Measurements from ENCODE around the gene GPR146. TPM values are rescaled to one million over a fixed set of nuclear protein-coding genes. Genes with fewer than 3 reads are reported as not detected.

The GPR146 gene
- total and polyA plus RNA-seq, 9 of the 15 experiments (the other 6 are each of a cell fraction or from before 2014, with no cell fraction given) = 0.22 to 3.6 (median 0.64) TPM; not detected in 2

DNA sequence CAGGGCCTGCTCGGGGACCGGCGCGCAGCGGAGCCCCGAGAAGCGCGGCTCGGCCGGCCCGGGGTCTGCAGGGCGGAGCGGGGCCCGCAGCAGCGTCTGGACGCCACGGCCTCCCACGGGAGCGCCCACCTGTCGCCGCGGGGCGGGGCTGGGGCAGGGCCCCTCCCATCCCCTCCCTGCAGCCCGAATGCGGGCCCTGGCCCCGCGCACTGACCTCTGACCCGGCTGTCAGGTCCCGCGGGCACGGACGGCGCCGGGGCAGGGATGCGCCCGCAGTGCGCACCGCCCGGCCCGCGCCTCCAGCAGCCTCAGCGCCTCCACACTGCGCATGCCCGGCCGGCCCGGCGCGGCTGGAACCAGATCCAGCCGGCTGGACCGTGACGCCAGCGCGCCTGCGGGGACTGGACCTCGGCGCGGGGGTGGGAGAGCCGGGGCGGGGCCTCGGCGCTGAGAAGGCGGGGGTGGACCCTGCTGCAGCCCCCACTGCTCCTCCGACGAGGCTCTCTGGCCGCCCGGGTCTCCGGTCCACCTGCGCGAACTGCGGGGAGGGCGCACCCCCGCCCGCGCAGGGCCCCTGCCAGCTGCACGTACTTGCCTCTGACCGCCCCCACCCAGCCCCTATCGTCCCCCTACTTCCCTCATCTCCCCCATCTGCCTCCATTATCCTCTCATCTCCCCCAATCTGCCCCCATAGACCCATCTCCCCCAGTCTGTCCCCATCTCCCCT is 16.1 kb upstream of the GPR146 start (continued):
- TF ChIP-seq, protein P1, sequence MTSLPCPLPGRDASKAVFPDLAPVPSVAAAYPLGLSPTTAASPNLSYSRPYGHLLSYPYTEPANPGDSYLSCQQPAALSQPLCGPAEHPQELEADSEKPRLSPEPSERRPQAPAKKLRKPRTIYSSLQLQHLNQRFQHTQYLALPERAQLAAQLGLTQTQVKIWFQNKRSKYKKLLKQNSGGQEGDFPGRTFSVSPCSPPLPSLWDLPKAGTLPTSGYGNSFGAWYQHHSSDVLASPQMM (CRISPR knock-in tag; IDR thresholded peaks at IDR 0.05) = no peak
- TF ChIP-seq, protein P2, sequence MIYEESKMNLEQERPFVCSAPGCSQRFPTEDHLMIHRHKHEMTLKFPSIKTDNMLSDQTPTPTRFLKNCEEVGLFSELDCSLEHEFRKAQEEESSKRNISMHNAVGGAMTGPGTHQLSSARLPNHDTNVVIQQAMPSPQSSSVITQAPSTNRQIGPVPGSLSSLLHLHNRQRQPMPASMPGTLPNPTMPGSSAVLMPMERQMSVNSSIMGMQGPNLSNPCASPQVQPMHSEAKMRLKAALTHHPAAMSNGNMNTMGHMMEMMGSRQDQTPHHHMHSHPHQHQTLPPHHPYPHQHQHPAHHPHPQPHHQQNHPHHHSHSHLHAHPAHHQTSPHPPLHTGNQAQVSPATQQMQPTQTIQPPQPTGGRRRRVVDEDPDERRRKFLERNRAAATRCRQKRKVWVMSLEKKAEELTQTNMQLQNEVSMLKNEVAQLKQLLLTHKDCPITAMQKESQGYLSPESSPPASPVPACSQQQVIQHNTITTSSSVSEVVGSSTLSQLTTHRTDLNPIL (CRISPR knock-in tag; IDR thresholded peaks at IDR 0.05) = no peak
- TF ChIP-seq ZNF507 (tag; conservative IDR thresholded peaks at IDR 0.05) = no peak
- peak in 1 of 2 experiments; percentile 65; a peak in 1 of 4 replicates for TF ChIP-seq NONO (IDR thresholded peaks at IDR 0.05; ENCODE audit: low read depth in 2 of 2, low read length in 1 of 2)
- peak; percentile 70 for TF ChIP-seq MYC (IDR thresholded peaks at IDR 0.05; ENCODE audit: low read depth, low read length)
- TF ChIP-seq MYC (CRISPR knock-in tag; IDR thresholded peaks at IDR 0.05; ENCODE audit: borderline replicate concordance, low read depth) = no peak
- no peak for TF ChIP-seq ZFP1 (CRISPR knock-in tag; IDR thresholded peaks at IDR 0.05)
- no peak for TF ChIP-seq SETDB1 (IDR thresholded peaks at IDR 0.05; ENCODE audit: low read length)
- TF ChIP-seq CREB1 (IDR thresholded peaks at IDR 0.05) = 0 out of 2 replicates have a peak, but pooled peaks have one; percentile 38
- peak; percentile 55; the same call in 1 of the 2 replicates for TF ChIP-seq CREB1 (CRISPR knock-in tag; IDR thresholded peaks at IDR 0.05)
- TF ChIP-seq WHSC1 (IDR thresholded peaks at IDR 0.05; ENCODE audit: low read length) = no peak
- no peak for TF ChIP-seq SAFB (IDR thresholded peaks at IDR 0.05; ENCODE audit: borderline replicate concordance, low read depth, low read length)
- no peak for TF ChIP-seq NCOA6 (IDR thresholded peaks at IDR 0.05)
- TF ChIP-seq BHLHE40 (IDR thresholded peaks at IDR 0.05; ENCODE audit: low read length) = peak; percentile 51
- no peak for TF ChIP-seq MEF2D (tag; conservative IDR thresholded peaks at IDR 0.05; ENCODE audit: low read depth)
- TF ChIP-seq PTRF (tag; IDR thresholded peaks at IDR 0.05) = no peak
- no peak for TF ChIP-seq E2F3 (CRISPR knock-in tag; IDR thresholded peaks at IDR 0.05)
- no peak for TF ChIP-seq GATA2 (CRISPR knock-in tag; IDR thresholded peaks at IDR 0.05)
- TF ChIP-seq, protein P3, sequence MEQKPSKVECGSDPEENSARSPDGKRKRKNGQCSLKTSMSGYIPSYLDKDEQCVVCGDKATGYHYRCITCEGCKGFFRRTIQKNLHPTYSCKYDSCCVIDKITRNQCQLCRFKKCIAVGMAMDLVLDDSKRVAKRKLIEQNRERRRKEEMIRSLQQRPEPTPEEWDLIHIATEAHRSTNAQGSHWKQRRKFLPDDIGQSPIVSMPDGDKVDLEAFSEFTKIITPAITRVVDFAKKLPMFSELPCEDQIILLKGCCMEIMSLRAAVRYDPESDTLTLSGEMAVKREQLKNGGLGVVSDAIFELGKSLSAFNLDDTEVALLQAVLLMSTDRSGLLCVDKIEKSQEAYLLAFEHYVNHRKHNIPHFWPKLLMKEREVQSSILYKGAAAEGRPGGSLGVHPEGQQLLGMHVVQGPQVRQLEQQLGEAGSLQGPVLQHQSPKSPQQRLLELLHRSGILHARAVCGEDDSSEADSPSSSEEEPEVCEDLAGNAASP (IDR thresholded peaks at IDR 0.05) = no peak
- no peak for TF ChIP-seq TOE1 (IDR thresholded peaks at IDR 0.05; ENCODE audit: borderline replicate concordance)
- TF ChIP-seq TOE1 (CRISPR knock-in tag; IDR thresholded peaks at IDR 0.05; ENCODE audit: borderline replicate concordance, low read depth) = no peak
- TF ChIP-seq C11orf30 (IDR thresholded peaks at IDR 0.05; ENCODE audit: low read depth) = no peak
- TF ChIP-seq NR1H2 (CRISPR knock-in tag; IDR thresholded peaks at IDR 0.05) = no peak
- peak; percentile 77 for TF ChIP-seq MEIS2 (IDR thresholded peaks at IDR 0.05; ENCODE audit: partially characterized antibody)
- TF ChIP-seq RHOXF2B (CRISPR knock-in tag; conservative IDR thresholded peaks at IDR 0.05) = no peak
- no peak for TF ChIP-seq PHF20 (IDR thresholded peaks at IDR 0.05; ENCODE audit: partially characterized antibody)
- no peak for TF ChIP-seq ZNF197 (CRISPR knock-in tag; IDR thresholded peaks at IDR 0.05; ENCODE audit: low read depth)
